GM19238 (cell line): ENCODE results near the gene CTNNA3.

Experiments
- DNase-seq: peaks from one replicate; pipeline ENCODE4 v3.0.0; 2011; ENCODE audit warnings: low spot score; ENCODE audit not compliant: insufficient read length

CTNNA3 gene

DNA sequence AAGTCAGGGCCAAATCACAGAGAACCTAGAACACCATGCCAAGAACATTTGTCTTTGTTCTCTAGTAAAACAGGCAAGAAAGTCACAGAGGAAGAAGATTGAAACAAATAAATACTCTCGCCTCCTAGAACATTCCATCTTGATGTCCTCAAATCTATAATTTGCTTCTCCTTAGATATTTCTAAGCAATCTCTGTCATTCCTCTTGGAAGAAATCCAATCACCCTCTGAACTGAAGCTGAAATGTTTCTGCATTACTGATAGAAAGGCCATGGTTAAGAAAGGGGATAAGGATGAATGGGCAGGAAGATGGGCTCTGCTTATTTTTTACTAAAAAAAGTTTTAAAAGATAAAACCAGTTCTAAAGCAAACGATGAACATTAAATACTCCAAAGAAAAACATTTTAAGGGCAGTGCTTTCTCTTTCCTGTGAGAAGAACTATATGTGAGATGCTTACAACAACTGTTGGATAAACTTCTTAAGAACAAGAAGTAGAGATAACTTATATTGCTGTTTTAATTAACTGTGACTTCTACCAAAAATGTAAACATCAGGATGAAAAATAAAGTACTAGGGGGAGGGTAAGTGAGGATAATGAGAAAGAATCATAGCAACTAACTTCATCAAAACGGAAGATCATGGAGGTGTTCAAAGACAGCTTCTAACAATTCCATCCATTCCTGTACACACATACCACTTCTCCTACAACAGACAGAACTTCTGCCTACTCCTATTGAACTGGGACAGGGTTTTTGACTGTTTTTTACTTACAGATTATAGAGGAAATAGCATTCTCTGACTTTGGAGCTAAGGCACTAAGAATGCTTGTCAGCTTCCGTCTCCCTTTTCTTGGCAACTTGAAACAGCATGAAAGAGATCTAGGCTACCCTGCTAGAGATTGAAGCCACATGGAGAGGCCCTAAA is 923.2 kb downstream of the CTNNA3 start:
- DNase-seq: no peak

GRCh38 chr10:66767707-66768106 is 928.3 kb downstream of the CTNNA3 start:
- no peak for DNase-seq

DNA sequence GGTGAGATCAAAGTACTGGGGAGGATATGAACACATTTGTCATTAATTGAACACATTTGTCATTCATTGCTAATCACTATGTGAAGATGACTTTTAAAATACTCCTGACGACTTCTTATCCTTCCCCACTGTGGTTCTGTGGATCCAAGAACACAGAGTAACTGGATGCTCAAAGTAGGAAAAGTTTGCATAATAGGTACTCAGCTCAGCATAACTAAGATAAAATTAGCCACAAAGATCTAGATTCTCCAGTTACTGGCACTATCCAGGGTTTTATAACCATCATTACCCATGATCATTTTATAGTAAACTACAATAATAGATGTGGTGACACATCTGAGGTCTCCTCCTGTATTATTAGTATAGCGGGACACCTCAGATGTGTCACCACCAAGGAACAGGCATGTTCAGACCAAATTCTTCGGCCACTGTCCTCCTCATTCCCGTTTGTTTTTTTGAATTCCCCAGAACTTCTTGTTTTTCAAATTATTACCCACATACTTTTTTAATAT is 933.7 kb downstream of the CTNNA3 start:
- DNase-seq: no peak

GRCh38 chr10:66760941-66761340 is 935.1 kb downstream of the CTNNA3 start:
- no peak for DNase-seq

DNA sequence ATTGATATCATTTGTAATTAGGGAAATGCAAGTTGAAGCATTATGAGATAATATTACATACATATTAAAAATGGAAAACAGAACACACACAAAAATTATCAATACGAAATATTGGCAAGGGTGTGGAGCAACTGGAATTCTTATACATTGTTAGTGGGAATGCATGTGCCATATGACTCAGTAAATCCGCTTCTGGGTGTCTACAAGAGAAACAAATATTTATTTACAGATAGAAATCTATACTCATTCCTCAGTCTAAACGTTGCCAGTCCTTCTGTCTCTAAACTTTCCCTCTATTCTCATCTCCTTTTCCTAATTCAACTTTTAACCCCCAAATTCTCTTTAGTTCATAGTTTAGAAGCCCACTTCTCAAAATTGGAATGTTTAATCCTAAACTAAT is 940.5 kb downstream of the CTNNA3 start:
- no peak for DNase-seq

GRCh38 chr10:66752714-66753113 is 943.3 kb downstream of the CTNNA3 start:
- no peak for DNase-seq

GRCh38 chr10:66748217-66748616 is 947.8 kb downstream of the CTNNA3 start:
- no peak for DNase-seq

- DNase-seq: no peak
These were observed 948.5 kb downstream of the CTNNA3 start for GRCh38 chr10:66747451-66747850.

GRCh38 chr10:66746711-66747110 is 949.3 kb downstream of the CTNNA3 start:
- no peak for DNase-seq

DNA sequence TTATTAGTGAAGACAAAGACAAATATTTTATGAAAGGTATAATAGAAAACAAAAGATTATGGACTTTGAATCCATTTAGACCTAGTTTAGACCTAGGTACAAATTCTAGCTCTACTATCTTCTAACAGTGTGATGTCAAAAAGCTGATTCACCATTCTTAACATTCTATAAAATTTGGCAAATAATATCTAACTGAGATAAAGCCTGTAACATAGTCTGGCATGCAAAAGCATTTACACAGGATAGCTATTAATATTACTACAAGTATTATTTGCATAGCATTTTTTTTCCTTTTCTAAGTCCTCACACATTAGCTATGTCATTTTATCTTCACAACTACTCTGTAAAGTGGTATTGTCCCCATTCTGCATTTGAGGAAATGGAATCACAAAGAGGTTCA is 949.7 kb downstream of the CTNNA3 start:
- DNase-seq: no peak

DNA sequence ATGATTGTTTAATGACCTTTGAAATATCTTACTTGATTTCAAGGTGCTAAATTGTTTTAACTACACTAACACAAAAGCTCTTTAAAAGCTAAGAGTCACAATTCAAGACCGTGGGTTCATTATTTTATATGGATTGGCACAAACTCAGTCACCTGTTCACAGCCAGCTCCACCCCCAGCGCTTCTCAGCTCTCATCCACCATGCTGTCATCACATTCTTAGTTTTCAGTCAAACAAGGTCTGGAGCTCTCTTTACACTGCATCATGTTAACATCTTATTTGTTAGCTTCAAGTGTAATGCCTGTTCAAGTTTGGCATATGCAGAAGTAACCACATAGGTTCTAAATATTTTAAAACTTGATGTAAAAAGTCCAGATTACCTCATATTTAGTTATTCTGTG is 951.1 kb downstream of the CTNNA3 start:
- DNase-seq: no peak

GRCh38 chr10:66737241-66737640 is 958.8 kb downstream of the CTNNA3 start:
- no peak for DNase-seq

GRCh38 chr10:66723608-66724400 is 972.2 kb downstream of the CTNNA3 start:
- DNase-seq: no peak

DNA sequence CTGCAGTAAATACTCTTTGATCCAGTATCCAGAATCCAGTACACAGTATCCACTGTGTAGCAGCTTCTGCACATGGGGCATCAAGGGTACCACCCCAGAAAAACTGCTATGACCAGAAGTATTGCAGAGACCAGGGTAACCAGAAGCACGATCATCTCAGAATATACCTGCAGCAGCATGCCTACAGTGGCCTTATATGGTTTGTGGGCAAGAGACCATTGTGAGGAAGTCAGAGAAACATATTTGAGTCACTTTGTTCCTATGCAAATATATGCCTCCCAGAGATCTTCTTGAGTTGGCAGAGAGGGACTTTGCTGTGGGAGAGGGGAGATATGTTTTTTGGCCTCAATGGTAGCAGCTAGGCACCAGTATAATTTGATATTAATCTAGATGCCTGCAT is 976.5 kb downstream of the CTNNA3 start:
- DNase-seq: no peak

DNA sequence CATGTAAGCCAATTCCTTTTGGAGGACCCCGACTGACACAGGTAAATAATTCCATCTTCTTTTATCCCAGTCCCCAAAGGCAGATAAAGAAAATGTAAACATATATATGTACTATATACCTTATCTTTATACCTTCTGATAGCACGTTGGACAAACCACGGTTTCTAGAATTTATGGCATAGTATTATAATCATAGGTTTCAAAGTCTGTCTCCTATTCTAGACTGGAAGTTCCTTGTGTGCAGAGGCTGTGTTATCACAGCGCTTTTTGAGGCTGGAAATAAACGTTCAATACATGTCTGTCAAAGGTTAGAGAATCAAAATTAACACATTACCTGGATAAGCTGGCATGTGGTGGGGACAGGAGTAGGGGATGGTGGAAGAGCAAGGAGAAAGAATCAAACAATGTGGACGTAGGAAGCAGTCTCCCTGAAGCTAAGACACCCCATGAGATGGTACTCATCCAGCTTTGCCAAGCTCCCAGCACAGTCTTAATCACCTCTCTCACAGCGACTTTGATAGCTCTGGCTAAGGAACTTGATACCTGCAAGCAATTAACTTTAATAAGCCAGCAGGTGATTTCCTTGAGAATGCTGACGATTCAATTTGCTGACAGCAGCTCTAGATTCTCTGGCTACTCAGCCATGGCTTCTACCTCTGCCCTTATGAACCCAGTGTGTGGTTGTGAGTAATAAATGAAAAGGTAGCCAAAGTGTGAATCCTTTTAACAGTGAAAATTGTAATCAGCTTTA is 978.6 kb downstream of the CTNNA3 start:
- DNase-seq: no peak

DNA sequence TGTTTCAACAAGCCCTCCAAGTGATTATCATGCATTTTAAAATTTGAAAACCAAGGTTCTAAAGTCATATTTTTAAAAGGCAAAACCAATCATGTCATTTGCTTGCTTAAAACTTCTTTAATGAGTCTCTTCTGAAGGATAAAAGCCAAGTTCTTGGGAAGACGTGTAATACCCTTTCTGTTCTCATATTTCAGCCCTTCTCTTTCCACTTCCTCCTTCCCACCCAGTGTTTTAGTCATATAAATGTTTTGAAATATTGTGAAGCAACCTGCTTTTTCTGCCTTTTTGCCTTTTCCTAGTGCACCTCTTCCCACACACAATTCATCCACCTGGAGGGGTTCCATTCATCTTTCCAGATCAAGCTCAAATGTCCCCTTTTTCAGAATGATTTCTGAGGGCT is 981.3 kb downstream of the CTNNA3 start:
- no peak for DNase-seq

DNA sequence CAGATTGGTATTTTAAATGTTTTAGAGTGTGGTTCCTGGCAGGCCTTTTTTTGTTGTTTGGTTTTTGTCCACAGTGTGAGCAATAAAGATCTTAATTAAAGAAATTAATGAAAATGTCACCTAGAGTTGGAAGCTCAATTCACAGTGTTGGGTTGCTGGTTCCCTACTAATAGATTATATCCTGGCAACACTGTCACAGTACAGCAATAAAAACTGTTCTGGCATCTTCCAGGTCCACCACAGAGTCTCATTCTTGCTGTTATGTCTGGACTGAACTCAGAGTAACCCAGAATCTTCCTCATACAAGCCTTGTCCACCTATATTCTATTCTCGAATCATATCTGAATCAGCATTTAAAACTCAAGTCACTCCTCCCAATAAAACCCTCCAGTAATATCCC is 982.6 kb downstream of the CTNNA3 start:
- DNase-seq: no peak

- DNase-seq: no peak
These were observed 997.9 kb downstream of the CTNNA3 start for GRCh38 chr10:66698069-66698468.

GRCh38 chr10:66695046-66695445 is 1000.9 kb downstream of the CTNNA3 start:
- no peak for DNase-seq

DNA sequence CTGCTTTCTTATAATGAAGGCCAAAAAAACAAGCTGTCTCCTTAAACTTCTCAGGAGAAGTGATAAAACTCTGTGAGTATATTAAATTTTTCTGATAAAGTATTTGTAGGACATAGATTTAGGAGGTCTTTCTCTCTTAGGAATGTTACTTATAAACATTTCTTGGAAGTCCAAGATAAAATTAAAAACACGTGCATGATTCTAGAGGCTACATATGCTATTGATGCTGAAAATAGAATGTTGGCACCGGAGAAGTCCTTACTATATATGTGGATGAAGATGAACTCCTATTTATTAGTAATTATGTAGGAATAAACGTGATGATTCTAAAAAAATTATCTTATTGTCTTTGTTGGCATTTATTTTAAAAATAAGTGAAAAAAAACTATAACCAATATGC is 1011.4 kb downstream of the CTNNA3 start:
- no peak for DNase-seq

GRCh38 chr10:66680886-66681285 is 1015.1 kb downstream of the CTNNA3 start:
- no peak for DNase-seq

DNA sequence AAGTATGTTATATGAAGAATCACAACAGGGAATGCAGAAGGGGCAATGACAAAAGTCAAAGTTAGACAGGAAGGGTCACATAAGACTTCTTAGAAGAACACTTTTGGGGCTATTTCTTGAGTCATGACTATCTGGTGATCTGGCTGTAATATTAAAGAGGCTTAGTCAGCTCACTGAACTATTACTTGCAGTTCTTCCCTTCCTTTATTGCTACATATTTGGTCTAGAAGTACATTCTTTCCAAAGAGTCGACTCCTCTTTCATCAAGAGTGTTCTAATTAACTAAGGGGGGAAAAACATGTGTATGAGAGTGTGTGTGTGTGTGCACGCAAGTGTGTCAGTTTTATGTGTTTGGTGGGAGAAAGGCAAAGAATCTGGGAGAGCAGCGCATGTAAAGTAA is 1017.5 kb downstream of the CTNNA3 start:
- no peak for DNase-seq
